A549 (cell line): Measurements from ENCODE around the gene KCNMA1.

Experiments used
- CHD4 ChIP-seq: fragments of 200-600 bp; sonication (generic); IDR thresholded peaks from 2 replicates; pipeline ENCODE4 v1.6.1; 2016; ENCODE audit warnings: antibody characterized with exemption, mild to moderate bottlenecking, borderline replicate concordance
- EP300 ChIP-seq, 2 experiments: fragments of >200 bp; sonication (Bioruptor Twin); formaldehyde crosslinking; IDR thresholded peaks; 2 replicates in 1 of 2; 3 replicates in 1 of 2; pipeline ENCODE4 v1.6.1; 2016 to 2017
- ESRRA ChIP-seq: fragments of 150-350 bp; IDR thresholded peaks from 2 replicates; pipeline ENCODE4 v1.6.1; 2014; ENCODE audit warnings: mild to moderate bottlenecking, low read length, borderline replicate concordance
- MAFK ChIP-seq: fragments of 450-650 bp; IDR thresholded peaks from 2 replicates; pipeline ENCODE4 v1.6.1; 2014; ENCODE audit not compliant: partially characterized antibody
- MYC ChIP-seq: IDR thresholded peaks from 2 replicates; pipeline ENCODE4 v1.6.1; 2012; ENCODE audit warnings: mild to moderate bottlenecking, inconsistent platforms, low read length, improper control_type of control experiment, borderline replicate concordance
- POLR2A ChIP-seq: IDR thresholded peaks from 2 replicates; pipeline ENCODE4 v1.6.1; 2012; ENCODE audit warnings: mild to moderate bottlenecking, low read length
- POLR2AphosphoS2 ChIP-seq: conservative IDR thresholded peaks from 2 replicates; pipeline ENCODE4 v1.6.1; 2012; ENCODE audit warnings: low read length, improper control_type of control experiment, inconsistent platforms
- RAD21 ChIP-seq, 2 experiments: fragments of >200 bp in 1 of 2; sonication (Bioruptor Twin) in 1 of 2; formaldehyde crosslinking in 1 of 2; IDR thresholded peaks in 1 of 2; conservative IDR thresholded peaks in 1 of 2; 2 replicates in 1 of 2; 3 replicates in 1 of 2; pipeline ENCODE4 v1.6.1; 2012 to 2018; ENCODE audit warnings: inconsistent platforms in 1 of 2
- RCOR1 ChIP-seq: fragments of 150-350 bp; IDR thresholded peaks from 2 replicates; pipeline ENCODE4 v1.6.1; 2014; ENCODE audit warnings: antibody characterized with exemption, low read length, low read depth
- ZC3H11A ChIP-seq: fragments of 450-650 bp; IDR thresholded peaks from 2 replicates; pipeline ENCODE4 v1.6.1; 2014; ENCODE audit warnings: antibody characterized with exemption, mild to moderate bottlenecking
- ZSCAN20 ChIP-seq: fragments of 250-450 bp; sonication (Bioruptor Pico); IDR thresholded peaks from 2 replicates; pipeline ENCODE4 v1.8.0; 2022; ENCODE audit warnings: mild to moderate bottlenecking, moderate library complexity
- TF ChIP-seq, protein P1 (sequence below): fragments of >200 bp; sonication (Bioruptor Twin); formaldehyde crosslinking; IDR thresholded peaks from 3 replicates; pipeline ENCODE4 v1.5.1; 2016
- TF ChIP-seq, protein P2 (sequence below): fragments of 450-650 bp; IDR thresholded peaks from 2 replicates; pipeline ENCODE4 v1.6.1; 2014; ENCODE audit warnings: antibody characterized with exemption
- TF ChIP-seq, protein P3 (sequence below): fragments of 200-600 bp; sonication (generic); IDR thresholded peaks from 2 replicates; pipeline ENCODE4 v1.6.1; 2016; ENCODE audit warnings: antibody characterized with exemption, mild to moderate bottlenecking, moderate library complexity

DNA sequence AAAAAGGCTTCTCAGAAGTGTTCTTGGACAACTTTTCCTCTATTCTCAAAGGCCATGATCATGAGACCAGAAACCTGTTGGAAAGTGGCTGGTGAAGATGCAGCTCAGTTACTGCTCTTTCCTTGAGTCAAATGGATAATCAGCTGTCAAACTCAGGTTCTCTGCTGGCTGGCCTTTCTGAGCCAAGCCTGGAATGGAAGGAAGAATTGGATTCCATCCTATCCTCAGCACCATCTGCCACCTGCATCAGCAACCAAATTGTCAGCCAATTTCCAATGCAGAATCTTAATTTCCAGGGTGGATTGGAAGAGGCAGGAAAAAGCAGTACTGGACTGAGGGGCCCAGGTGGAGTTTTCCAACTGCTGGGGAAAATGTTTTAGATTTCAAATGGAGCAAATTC lies 631.7 kb downstream of the KCNMA1 start:
- TF ChIP-seq, protein P1, sequence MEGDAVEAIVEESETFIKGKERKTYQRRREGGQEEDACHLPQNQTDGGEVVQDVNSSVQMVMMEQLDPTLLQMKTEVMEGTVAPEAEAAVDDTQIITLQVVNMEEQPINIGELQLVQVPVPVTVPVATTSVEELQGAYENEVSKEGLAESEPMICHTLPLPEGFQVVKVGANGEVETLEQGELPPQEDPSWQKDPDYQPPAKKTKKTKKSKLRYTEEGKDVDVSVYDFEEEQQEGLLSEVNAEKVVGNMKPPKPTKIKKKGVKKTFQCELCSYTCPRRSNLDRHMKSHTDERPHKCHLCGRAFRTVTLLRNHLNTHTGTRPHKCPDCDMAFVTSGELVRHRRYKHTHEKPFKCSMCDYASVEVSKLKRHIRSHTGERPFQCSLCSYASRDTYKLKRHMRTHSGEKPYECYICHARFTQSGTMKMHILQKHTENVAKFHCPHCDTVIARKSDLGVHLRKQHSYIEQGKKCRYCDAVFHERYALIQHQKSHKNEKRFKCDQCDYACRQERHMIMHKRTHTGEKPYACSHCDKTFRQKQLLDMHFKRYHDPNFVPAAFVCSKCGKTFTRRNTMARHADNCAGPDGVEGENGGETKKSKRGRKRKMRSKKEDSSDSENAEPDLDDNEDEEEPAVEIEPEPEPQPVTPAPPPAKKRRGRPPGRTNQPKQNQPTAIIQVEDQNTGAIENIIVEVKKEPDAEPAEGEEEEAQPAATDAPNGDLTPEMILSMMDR: no peak
- no peak for TF ChIP-seq MYC
- no peak for TF ChIP-seq POLR2A
- TF ChIP-seq RAD21 (conservative IDR thresholded peaks at IDR 0.05 in 1 of 2, IDR thresholded peaks at IDR 0.05 in 1 of 2): no peak
- no peak for TF ChIP-seq MAFK
- TF ChIP-seq ZSCAN20 (CRISPR knock-in tag): no peak
- TF ChIP-seq ZC3H11A: no peak
- TF ChIP-seq ESRRA: no peak
- no peak for TF ChIP-seq CHD4
- TF ChIP-seq, protein P2, sequence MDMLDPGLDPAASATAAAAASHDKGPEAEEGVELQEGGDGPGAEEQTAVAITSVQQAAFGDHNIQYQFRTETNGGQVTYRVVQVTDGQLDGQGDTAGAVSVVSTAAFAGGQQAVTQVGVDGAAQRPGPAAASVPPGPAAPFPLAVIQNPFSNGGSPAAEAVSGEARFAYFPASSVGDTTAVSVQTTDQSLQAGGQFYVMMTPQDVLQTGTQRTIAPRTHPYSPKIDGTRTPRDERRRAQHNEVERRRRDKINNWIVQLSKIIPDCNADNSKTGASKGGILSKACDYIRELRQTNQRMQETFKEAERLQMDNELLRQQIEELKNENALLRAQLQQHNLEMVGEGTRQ: no peak
- no peak for TF ChIP-seq POLR2AphosphoS2
- TF ChIP-seq, protein P3, sequence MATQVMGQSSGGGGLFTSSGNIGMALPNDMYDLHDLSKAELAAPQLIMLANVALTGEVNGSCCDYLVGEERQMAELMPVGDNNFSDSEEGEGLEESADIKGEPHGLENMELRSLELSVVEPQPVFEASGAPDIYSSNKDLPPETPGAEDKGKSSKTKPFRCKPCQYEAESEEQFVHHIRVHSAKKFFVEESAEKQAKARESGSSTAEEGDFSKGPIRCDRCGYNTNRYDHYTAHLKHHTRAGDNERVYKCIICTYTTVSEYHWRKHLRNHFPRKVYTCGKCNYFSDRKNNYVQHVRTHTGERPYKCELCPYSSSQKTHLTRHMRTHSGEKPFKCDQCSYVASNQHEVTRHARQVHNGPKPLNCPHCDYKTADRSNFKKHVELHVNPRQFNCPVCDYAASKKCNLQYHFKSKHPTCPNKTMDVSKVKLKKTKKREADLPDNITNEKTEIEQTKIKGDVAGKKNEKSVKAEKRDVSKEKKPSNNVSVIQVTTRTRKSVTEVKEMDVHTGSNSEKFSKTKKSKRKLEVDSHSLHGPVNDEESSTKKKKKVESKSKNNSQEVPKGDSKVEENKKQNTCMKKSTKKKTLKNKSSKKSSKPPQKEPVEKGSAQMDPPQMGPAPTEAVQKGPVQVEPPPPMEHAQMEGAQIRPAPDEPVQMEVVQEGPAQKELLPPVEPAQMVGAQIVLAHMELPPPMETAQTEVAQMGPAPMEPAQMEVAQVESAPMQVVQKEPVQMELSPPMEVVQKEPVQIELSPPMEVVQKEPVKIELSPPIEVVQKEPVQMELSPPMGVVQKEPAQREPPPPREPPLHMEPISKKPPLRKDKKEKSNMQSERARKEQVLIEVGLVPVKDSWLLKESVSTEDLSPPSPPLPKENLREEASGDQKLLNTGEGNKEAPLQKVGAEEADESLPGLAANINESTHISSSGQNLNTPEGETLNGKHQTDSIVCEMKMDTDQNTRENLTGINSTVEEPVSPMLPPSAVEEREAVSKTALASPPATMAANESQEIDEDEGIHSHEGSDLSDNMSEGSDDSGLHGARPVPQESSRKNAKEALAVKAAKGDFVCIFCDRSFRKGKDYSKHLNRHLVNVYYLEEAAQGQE: no peak
- no peak for TF ChIP-seq EP300 (IDR thresholded peaks at IDR 0.05)
- no peak for TF ChIP-seq RCOR1
